Tibial nerve (tissue), 3 donors: Measurements from ENCODE around the gene CTNNA2.

ENCODE experiments used
- EP300 ChIP-seq, 2 donors: sonication (generic); formaldehyde crosslinking; IDR thresholded peaks; one replicate each; pipeline ENCODE4 v1.6.1; 2017; ENCODE audit warnings: antibody characterized with exemption in 2 of 2, mild to moderate bottlenecking in 1 of 2
- POLR2A ChIP-seq, 2 donors: fragments of 450-650 bp; IDR thresholded peaks; one replicate each; pipeline ENCODE4 v1.6.1; 2017; ENCODE audit warnings: antibody characterized with exemption in 2 of 2, mild to moderate bottlenecking in 2 of 2, moderate library complexity in 2 of 2

- TF ChIP-seq POLR2A (IDR thresholded peaks at IDR 0.05) (no peak), EP300 (IDR thresholded peaks at IDR 0.05) (no peak)
These were observed 654.5 kb downstream of the CTNNA2 start for GRCh38 chr2:80167284-80167808.
